Measurements from ENCODE around the gene CMPK2.
A peak's percentile ranks its signal among the peaks of the same experiment; 100 is the strongest.

The CMPK2 gene

DNA sequence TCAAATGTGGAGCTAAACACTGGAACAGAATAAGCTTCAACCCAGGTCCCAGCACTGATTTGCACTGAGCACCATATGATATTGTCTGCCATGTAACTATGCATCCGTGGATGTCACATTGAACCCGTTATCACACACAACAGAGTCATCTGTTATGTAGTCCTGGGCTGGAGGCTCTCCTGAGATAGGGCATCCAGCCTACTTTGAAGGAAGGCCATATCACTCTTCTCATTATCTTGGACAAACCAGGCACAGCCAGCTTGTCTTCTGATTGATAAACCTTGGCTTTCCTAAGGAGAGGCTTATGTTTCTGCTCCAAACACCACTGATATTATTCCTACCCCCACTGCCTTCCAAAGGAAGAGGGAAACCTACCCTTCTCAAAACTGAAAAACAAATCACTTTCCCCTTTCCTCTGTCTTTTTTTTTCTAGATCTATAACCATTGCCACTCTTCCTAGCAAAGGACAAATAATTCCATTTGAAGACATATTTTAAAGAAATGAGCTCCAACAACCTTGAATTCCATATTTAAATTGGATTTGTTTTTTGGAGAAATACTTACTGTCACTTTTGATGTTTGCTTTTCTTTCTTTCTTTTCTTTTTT is 28.3 kb upstream of the CMPK2 start:
- H3K36me3 Mint-ChIP-seq (ENCODE audit: low read depth) = no peaks in the 10 kb centered on the region
- no peaks in the 10 kb centered on the region for H3K9me3 Mint-ChIP-seq
- no peaks in the 10 kb centered on the region for H3K27me3 Mint-ChIP-seq (ENCODE audit: low read depth)
- TF ChIP-seq, protein P1, sequence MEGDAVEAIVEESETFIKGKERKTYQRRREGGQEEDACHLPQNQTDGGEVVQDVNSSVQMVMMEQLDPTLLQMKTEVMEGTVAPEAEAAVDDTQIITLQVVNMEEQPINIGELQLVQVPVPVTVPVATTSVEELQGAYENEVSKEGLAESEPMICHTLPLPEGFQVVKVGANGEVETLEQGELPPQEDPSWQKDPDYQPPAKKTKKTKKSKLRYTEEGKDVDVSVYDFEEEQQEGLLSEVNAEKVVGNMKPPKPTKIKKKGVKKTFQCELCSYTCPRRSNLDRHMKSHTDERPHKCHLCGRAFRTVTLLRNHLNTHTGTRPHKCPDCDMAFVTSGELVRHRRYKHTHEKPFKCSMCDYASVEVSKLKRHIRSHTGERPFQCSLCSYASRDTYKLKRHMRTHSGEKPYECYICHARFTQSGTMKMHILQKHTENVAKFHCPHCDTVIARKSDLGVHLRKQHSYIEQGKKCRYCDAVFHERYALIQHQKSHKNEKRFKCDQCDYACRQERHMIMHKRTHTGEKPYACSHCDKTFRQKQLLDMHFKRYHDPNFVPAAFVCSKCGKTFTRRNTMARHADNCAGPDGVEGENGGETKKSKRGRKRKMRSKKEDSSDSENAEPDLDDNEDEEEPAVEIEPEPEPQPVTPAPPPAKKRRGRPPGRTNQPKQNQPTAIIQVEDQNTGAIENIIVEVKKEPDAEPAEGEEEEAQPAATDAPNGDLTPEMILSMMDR (IDR thresholded peaks at IDR 0.05; ENCODE audit: unreplicated experiment in 3 of 3) = no peak
- H3K4me3 Mint-ChIP-seq = no peak overlapping the region
- no peak overlapping the region for H3K27ac Mint-ChIP-seq
- H3K4me1 Mint-ChIP-seq = no peaks in the 10 kb centered on the region

DNA sequence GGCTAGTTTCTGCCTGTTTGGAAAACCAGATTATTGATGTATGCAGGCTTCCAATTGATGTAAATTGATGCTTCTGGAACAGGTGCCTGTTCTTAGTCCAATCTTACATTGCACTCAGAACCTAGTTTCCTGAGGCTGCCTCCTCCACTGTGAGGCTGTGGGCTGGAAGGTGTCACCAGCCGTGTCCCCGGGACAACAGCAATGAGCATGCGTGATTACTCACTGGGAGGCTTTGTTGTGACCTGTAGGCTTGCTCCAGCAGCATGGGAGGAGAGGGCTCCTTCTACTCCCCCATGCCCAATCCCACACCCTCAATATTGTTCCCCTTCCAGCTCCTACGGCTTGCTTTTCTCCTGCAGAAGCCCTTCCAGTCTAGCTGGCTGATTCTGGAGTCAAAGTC is 23.0 kb upstream of the CMPK2 start:
- H3K27ac Mint-ChIP-seq = peak overlapping the region in 1 of 3 experiments; percentile 2
- no peaks in the 10 kb centered on the region for H3K27me3 Mint-ChIP-seq (ENCODE audit: low read depth)
- H3K36me3 Mint-ChIP-seq (ENCODE audit: low read depth) = no peaks in the 10 kb centered on the region
- no peaks in the 10 kb centered on the region for H3K9me3 Mint-ChIP-seq
- TF ChIP-seq, protein P1 (IDR thresholded peaks at IDR 0.05; ENCODE audit: unreplicated experiment in 3 of 3) = no peak
- H3K4me3 Mint-ChIP-seq = no peak overlapping the region
- peaks cover 6% of the 10 kb centered on the region for H3K4me1 Mint-ChIP-seq

DNA sequence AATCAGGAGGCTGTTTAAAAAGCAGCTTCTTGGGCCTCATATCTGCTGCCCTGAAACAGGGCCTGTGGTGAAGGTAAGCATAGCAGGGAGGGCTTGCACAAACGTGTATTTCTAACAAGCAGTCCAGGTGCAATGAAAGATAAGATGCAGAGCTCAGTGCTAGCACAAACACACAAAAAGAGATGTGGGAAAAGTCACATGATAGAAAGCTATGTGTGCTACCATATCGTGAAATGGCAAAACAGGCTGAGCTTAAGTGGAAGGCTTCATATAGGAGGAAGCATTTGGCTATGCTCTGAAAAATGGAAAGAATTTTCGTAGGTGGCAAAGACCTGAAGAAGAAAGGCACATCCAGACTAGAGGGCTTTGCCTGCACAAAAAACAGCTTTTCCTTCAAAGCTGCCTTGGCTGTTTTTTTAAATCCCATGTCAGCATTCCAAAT is 22.1 kb upstream of the CMPK2 start:
- TF ChIP-seq, protein P1 (IDR thresholded peaks at IDR 0.05; ENCODE audit: unreplicated experiment in 3 of 3) = no peak
- Mint-ChIP-seq H3K4me1 (peaks cover 12% of the 10 kb centered on the region), H3K36me3 (ENCODE audit: low read depth) (no peaks in the 10 kb centered on the region), H3K27ac (no peak overlapping the region), H3K4me3 (no peak overlapping the region), H3K27me3 (ENCODE audit: low read depth) (no peaks in the 10 kb centered on the region), H3K9me3 (no peaks in the 10 kb centered on the region)

DNA sequence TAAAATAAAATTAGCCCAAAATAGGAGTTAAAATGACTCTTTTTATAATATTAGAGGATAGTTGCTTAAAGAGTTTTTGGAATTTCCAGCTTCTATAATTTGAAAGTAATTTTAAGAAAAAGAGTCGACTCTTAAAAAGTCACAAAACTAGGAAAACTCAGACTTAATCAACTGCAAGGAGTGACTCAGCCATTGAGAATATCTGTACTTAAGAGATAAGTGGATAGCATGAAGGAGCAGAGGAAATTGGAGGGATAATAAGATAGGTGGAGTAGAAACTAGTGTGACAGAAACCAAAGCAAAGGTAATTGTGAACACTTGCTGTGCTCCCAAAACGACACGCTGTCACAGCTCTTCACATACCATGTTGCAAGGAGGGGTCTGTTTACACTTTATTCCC is 20.3 kb upstream of the CMPK2 start:
- H3K27ac Mint-ChIP-seq = no peak overlapping the region
- H3K4me3 Mint-ChIP-seq = no peak overlapping the region
- H3K9me3 Mint-ChIP-seq = peaks cover under 1% of the 10 kb centered on the region
- TF ChIP-seq, protein P1 (IDR thresholded peaks at IDR 0.05; ENCODE audit: unreplicated experiment in 3 of 3) = no peak
- H3K27me3 Mint-ChIP-seq (ENCODE audit: low read depth) = peaks cover 6% of the 10 kb centered on the region
- H3K4me1 Mint-ChIP-seq = peaks cover 23% of the 10 kb centered on the region
- H3K36me3 Mint-ChIP-seq (ENCODE audit: low read depth) = no peaks in the 10 kb centered on the region

DNA sequence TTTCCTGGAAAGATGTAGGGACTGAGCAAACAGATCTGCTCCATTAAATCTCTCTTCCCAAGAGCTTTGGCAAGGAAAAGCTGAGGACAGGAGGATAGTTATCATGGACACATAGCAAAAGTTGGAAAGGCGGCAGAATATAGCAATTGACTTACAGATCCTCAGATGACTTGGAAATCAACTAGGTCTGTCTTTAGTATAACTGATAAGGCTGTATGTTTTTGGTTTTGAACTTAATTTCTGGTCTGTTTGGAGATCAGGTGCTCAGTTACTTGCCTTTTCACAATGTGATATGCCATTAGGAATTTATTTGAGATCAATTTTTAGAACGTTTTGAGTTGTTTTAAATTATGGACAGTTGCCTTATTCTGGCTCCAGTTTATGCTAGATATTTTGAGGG is 19.8 kb upstream of the CMPK2 start:
- H3K27me3 Mint-ChIP-seq (ENCODE audit: low read depth) = peaks cover 6% of the 10 kb centered on the region
- no peak overlapping the region for H3K4me3 Mint-ChIP-seq
- H3K9me3 Mint-ChIP-seq = peaks cover 3% of the 10 kb centered on the region
- H3K36me3 Mint-ChIP-seq (ENCODE audit: low read depth) = no peaks in the 10 kb centered on the region
- TF ChIP-seq, protein P1 (IDR thresholded peaks at IDR 0.05; ENCODE audit: unreplicated experiment in 3 of 3) = no peak
- no peak overlapping the region for H3K27ac Mint-ChIP-seq
- H3K4me1 Mint-ChIP-seq = peaks cover 26% of the 10 kb centered on the region

DNA sequence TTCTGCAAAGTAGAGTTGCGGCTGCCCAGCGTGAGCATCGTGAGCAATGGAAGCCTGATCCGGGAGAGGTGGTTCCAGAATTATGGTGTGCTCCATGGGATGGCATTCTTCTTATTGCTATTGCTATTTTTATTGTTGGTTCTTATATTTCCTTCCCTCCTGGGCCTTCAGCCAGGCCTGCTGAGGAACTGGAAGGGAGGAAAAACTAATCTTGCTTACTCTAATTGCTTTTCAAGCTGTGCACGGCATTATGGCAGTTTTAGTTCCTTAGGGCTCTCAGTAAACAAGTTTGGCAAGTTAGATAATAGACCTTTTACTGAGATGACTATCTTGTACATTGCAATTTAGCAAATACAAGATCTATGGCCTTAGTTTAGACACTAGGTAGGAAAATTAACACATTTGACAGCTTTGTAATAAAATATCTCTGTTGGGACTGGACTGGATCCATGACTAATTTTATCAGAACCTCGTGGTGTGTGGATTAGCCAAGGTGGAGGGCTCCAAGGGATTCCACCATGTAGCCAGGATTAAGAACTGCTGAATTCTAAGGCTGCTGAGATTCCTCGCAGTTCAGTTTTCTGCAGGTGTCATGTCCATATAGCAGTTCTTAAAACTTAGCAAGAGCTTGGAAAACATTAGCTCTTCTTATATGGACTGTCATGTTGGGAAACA is 17.9 kb upstream of the CMPK2 start:
- peak overlapping the region; percentile 8 to 39 (median 18) for H3K27ac Mint-ChIP-seq
- H3K4me3 Mint-ChIP-seq = no peak overlapping the region
- peaks cover 6% of the 10 kb centered on the region for H3K27me3 Mint-ChIP-seq (ENCODE audit: low read depth)
- peaks cover 14% of the 10 kb centered on the region for H3K9me3 Mint-ChIP-seq
- H3K36me3 Mint-ChIP-seq (ENCODE audit: low read depth) = no peaks in the 10 kb centered on the region
- TF ChIP-seq, protein P1 (IDR thresholded peaks at IDR 0.05; ENCODE audit: unreplicated experiment in 3 of 3) = no peak
- peaks cover 26% of the 10 kb centered on the region for H3K4me1 Mint-ChIP-seq
